ENCODE data around the gene CLECL1. TPM values are rescaled to one million over a fixed set of nuclear protein-coding genes. Genes with fewer than 3 reads are reported as not detected.
"Not testable (repeated sequence)": the region's sequence is repeated elsewhere in the genome, so short reads cannot be mapped to it uniquely, and the experiment has no call there.

CLECL1 gene
- total RNA-seq, 2 experiments from 2014 or later, result 0.44 to 1.7 TPM

DNA sequence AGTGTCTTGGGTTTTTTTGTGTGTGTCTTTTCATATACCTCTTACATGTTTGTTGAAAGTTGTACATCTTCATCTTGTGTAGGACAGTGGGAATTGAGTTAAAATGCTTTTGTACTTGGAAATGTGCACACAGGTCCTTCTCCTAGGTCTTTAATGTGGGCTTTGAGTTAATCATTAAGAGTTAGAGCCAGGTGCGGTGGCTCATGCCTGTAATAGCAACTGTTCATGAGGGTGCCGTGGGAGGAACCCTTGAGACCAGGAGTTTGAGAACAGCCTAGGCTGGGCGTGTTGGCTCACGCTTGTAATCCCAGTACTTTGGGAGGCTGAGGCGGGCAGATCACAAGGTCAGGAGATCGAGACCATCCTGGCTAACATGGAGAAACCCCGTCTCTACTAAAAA, 13.9 kb downstream of the CLECL1 start:
- no peak for ATAC-seq (ENCODE audit: poor library complexity)
- no peak overlapping the region for H3K27ac ChIP-seq (ENCODE audit: low read depth in 1 of 2, low read length in 2 of 2)
- peaks cover 0 to 4% of the 10 kb centered on the region in 2 experiments for H3K27me3 ChIP-seq (ENCODE audit: control insufficient read depth in 1 of 2, insufficient read depth in 2 of 2, low read length in 2 of 2)
- DNase-seq, result no peak
- Mint-ChIP-seq H3K27ac (no peak overlapping the region), H3K36me3 (ENCODE audit: low read depth) (no peaks in the 10 kb centered on the region), H3K4me3 (no peak overlapping the region), H3K27me3 (no peaks in the 10 kb centered on the region), H3K4me1 (ENCODE audit: low read depth) (peaks cover 20% of the 10 kb centered on the region), H3K9me3 (no peaks in the 10 kb centered on the region)
- H3K9me3 ChIP-seq (ENCODE audit: control insufficient read depth in 1 of 2, insufficient read depth in 1 of 2, low read length in 2 of 2), result no peaks in the 10 kb centered on the region
- H3K36me3 ChIP-seq (ENCODE audit: insufficient read depth, low read length), result no peaks in the 10 kb centered on the region
- ChIA-PET POLR2A (no interaction called here), CTCF (no interaction called here)
- H3K4me1 ChIP-seq (ENCODE audit: insufficient read depth, low read length), result no peaks in the 10 kb centered on the region
- H3K4me3 ChIP-seq (ENCODE audit: low read length), result no peak overlapping the region
- intact Hi-C loops (cut with DNase I, micrococcal nuclease), result no loop called here
- no peak for TF ChIP-seq CTCF (IDR thresholded peaks at IDR 0.05)

GRCh38 chr12:9717070-9717925, 15.6 kb downstream of the CLECL1 start:
- ChIA-PET POLR2A (interaction anchor here (0.6 to 1.9 kb wide), 7 partner anchors 9 to 109 kb away, joined by 3 to 8 read pairs (median 3); partner anchors contain the start of genes CLEC2D and KLRB1), CTCF (interaction anchor here (0.7 to 1.7 kb wide), 2 partner anchors 10 to 21 kb away, joined by 3 to 9 read pairs; no protein-coding TSS in a partner anchor)
- no peak overlapping the region for H3K4me3 ChIP-seq (ENCODE audit: low read length)
- no peaks in the 10 kb centered on the region for H3K4me1 ChIP-seq (ENCODE audit: insufficient read depth, low read length)
- no peak overlapping the region for H3K27ac ChIP-seq (ENCODE audit: low read depth in 1 of 2, low read length in 2 of 2)
- H3K36me3 ChIP-seq (ENCODE audit: insufficient read depth, low read length), result no peaks in the 10 kb centered on the region
- Mint-ChIP-seq H3K27ac (no peak overlapping the region), H3K27me3 (no peaks in the 10 kb centered on the region), H3K9me3 (no peaks in the 10 kb centered on the region), H3K4me1 (ENCODE audit: low read depth) (peaks cover 15% of the 10 kb centered on the region), H3K36me3 (ENCODE audit: low read depth) (no peaks in the 10 kb centered on the region), H3K4me3 (no peak overlapping the region)
- no peaks in the 10 kb centered on the region for H3K9me3 ChIP-seq (ENCODE audit: control insufficient read depth in 1 of 2, insufficient read depth in 1 of 2, low read length in 2 of 2)
- no peak for TF ChIP-seq CTCF (IDR thresholded peaks at IDR 0.05)
- intact Hi-C loops (cut with DNase I, micrococcal nuclease), result no loop called here
- ATAC-seq (ENCODE audit: poor library complexity), result no peak
- no peak for DNase-seq
- H3K27me3 ChIP-seq (ENCODE audit: control insufficient read depth in 1 of 2, insufficient read depth in 2 of 2, low read length in 2 of 2), result no peaks in the 10 kb centered on the region

GRCh38 chr12:9713032-9713558, 19.8 kb downstream of the CLECL1 start:
- POLR2A ChIA-PET; H3K36me3 ChIP-seq (ENCODE audit: insufficient read depth, low read length); H3K9me3 ChIP-seq (ENCODE audit: control insufficient read depth in 1 of 2, insufficient read depth in 1 of 2, low read length in 2 of 2); ATAC-seq (ENCODE audit: poor library complexity); H3K36me3 Mint-ChIP-seq (ENCODE audit: low read depth); intact Hi-C loops (cut with DNase I, micrococcal nuclease); H3K27me3 ChIP-seq (ENCODE audit: control insufficient read depth in 1 of 2, insufficient read depth in 2 of 2, low read length in 2 of 2); DNase-seq; H3K4me3 Mint-ChIP-seq; H3K27me3 Mint-ChIP-seq; H3K4me1 ChIP-seq (ENCODE audit: insufficient read depth, low read length); H3K27ac ChIP-seq (ENCODE audit: low read depth in 1 of 2, low read length in 2 of 2); H3K4me3 ChIP-seq (ENCODE audit: low read length); H3K9me3 Mint-ChIP-seq: not testable (repeated sequence)
- peaks cover 51% of the 10 kb centered on the region for H3K4me1 Mint-ChIP-seq (ENCODE audit: low read depth)
- peak overlapping the region; percentile 1 for H3K27ac Mint-ChIP-seq
- CTCF ChIA-PET, result interaction anchor here (1.6 kb wide), 1 partner anchor 77 kb away, joined by 3 read pairs; no protein-coding TSS in a partner anchor

Measured in CD4-positive, alpha-beta T cell (primary cell).